NCI-H446 (cell line): ENCODE results near the gene SLCO1B1.
"Not testable (repeated sequence)": the region's sequence is repeated elsewhere in the genome, so short reads cannot be mapped to it uniquely, and the experiment has no call there.

Source experiments
- DNase-seq, 2 experiments: peaks; one replicate each; lab custom pipeline; 2025; lab: John Stamatoyannopoulos, UW

Gene SLCO1B1

GRCh38 chr12:21130998-21131397, at the start of gene SLCO1B1:
Gene SLCO1B1, plus strand, starts transcription at chr12:21131194. Its CDS starts 10,381 bp downstream, at chr12:21141575.
- DNase-seq = no peak

- not testable (repeated sequence) for DNase-seq
Observed at GRCh38 chr12:21084753-21085152, 46.2 kb upstream of the SLCO1B1 start.

- no peak for DNase-seq
Observed at GRCh38 chr12:21111732-21112131, 19.3 kb upstream of the SLCO1B1 start.

GRCh38 chr12:21113266-21113665, 17.7 kb upstream of the SLCO1B1 start:
- DNase-seq = no peak

GRCh38 chr12:21117995-21118394, 13.0 kb upstream of the SLCO1B1 start:
- no peak for DNase-seq

- no peak for DNase-seq
Observed at GRCh38 chr12:21118760-21119159, 12.2 kb upstream of the SLCO1B1 start.

- no peak for DNase-seq
Observed at GRCh38 chr12:21129351-21129750, 1.6 kb upstream of the SLCO1B1 start.

- DNase-seq = no peak
Observed at GRCh38 chr12:21129906-21130305, 1.1 kb upstream of the SLCO1B1 start.

GRCh38 chr12:21137318-21137999, 6.5 kb downstream of the SLCO1B1 start:
- DNase-seq = not testable (repeated sequence)

- DNase-seq = no peak
Observed at GRCh38 chr12:21138016-21138415, 7.0 kb downstream of the SLCO1B1 start.

GRCh38 chr12:21144309-21144708, 13.3 kb downstream of the SLCO1B1 start:
- DNase-seq = no peak

- not testable (repeated sequence) for DNase-seq
Observed at GRCh38 chr12:21149861-21150260, 18.9 kb downstream of the SLCO1B1 start.

- no peak for DNase-seq
Observed at GRCh38 chr12:21151184-21151583, 20.2 kb downstream of the SLCO1B1 start.

- no peak for DNase-seq
Observed at GRCh38 chr12:21155522-21156351, 24.7 kb downstream of the SLCO1B1 start.

- DNase-seq = no peak
Observed at GRCh38 chr12:21165048-21165447, 34.1 kb downstream of the SLCO1B1 start.

GRCh38 chr12:21169878-21170472, 39.0 kb downstream of the SLCO1B1 start:
- peak; percentile 26 to 32 for DNase-seq

- no peak for DNase-seq
Observed at GRCh38 chr12:21172079-21172478, 41.1 kb downstream of the SLCO1B1 start.

- no peak for DNase-seq
Observed at GRCh38 chr12:21183721-21184275, 52.8 kb downstream of the SLCO1B1 start.

GRCh38 chr12:21190016-21190415, 59.0 kb downstream of the SLCO1B1 start:
- no peak for DNase-seq

GRCh38 chr12:21214433-21214832, 83.4 kb downstream of the SLCO1B1 start:
- DNase-seq = not testable (repeated sequence)

- no peak for DNase-seq
Observed at GRCh38 chr12:21219206-21219605, 88.2 kb downstream of the SLCO1B1 start.

- DNase-seq = no peak
Observed at GRCh38 chr12:21220266-21220665, 89.3 kb downstream of the SLCO1B1 start.

GRCh38 chr12:21221072-21221471, 90.1 kb downstream of the SLCO1B1 start:
- no peak for DNase-seq
